COR-L47 (cell line): Measurements from ENCODE around the gene NR2C2AP.
A peak's percentile ranks its signal among the peaks of the same experiment; 100 is the strongest.

Experiments used
- DNase-seq: peaks from one replicate; lab custom pipeline; 2025; lab: John Stamatoyannopoulos, UW

Gene NR2C2AP

DNA sequence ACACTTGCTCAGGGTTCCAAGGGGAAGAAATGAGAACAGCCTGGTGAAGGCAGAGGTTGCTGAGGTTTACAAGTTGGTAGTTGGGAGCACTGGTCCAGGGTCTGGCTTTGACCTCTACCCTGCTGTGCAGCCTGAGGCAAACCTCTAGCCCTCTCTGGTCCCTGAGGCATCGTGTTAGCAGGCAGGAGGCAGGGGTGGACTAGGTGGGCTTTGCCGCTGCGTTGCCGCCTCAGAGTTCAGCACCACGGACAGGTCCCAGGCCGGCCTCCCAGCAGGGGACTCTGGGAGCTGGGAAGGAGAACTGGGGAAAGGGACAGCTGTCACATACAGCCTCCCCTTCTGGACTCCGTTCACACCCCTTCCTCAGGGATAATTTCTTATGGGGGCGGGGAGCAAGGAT is 11.7 kb upstream of the NR2C2AP start:
- no peak for DNase-seq

DNA sequence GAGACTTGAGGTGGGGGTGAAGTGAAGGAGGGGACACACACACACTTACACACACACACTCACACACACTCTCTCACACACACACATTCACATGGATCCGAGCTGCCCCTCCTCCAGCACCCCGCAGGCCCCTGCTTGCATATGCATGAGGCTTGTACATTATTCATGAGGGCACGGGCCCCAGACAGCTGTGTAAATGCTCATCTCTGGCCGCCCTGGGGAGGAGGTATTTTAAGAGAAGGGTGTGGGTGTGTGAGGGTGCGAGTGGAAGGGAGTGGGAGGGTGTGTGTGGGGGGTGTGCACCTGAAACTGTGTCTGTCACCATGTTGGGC is 10.9 kb upstream of the NR2C2AP start:
- peak; percentile 6 for DNase-seq

DNA sequence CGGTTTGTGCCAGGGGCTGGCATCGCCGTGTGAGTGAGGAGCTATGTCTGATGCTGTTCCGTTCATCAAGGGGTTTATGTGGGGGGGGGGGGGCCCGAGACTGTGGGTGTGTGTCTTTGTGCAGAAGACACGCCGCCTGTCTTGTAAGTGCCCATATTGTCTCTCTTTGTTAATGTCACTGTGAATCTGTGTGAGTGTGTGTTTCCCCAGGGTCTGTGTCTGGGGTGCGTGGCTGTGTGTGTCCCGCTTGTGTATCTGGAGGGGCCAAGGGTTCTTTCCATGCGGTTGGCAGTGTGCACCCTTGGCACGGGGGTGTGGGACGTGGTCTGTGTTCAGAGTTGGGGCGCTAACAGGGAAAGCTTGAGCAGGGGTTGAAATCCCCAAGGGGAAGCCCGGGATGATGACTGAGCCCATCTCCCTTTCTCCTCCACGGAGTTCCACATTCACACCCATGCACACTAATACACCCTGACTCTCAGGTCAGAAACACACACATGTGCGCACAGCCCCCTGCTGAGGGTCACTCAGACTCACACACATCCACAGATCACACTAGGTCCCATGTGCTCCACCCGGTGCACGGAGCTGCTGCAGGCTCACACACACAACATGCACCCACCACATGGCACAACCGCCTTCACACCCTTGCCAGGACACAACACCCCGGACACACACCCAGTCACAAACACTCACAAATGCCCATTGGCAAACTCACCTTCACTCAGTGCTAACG is 10.4 kb upstream of the NR2C2AP start:
- no peak for DNase-seq

DNA sequence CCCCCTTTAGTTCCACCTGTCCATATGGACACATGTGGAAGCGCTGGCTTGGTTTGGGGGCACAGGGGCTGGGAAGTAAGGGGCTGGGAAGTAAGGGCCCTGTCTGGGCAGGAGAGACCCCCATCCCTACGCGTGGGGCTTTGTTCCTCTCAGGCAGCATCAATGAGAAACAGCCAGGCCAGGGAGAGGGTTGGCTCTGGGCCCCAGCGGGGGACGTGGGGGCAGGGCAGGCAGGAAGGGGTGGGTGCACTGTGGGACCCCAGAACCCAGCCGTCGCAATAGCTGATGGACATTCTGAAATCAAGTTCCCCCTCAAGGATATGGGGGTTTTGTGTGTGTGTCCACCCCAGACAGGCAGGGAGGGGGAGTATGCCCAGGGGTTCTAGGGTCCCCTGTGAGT is 9.7 kb upstream of the NR2C2AP start:
- no peak for DNase-seq

DNA sequence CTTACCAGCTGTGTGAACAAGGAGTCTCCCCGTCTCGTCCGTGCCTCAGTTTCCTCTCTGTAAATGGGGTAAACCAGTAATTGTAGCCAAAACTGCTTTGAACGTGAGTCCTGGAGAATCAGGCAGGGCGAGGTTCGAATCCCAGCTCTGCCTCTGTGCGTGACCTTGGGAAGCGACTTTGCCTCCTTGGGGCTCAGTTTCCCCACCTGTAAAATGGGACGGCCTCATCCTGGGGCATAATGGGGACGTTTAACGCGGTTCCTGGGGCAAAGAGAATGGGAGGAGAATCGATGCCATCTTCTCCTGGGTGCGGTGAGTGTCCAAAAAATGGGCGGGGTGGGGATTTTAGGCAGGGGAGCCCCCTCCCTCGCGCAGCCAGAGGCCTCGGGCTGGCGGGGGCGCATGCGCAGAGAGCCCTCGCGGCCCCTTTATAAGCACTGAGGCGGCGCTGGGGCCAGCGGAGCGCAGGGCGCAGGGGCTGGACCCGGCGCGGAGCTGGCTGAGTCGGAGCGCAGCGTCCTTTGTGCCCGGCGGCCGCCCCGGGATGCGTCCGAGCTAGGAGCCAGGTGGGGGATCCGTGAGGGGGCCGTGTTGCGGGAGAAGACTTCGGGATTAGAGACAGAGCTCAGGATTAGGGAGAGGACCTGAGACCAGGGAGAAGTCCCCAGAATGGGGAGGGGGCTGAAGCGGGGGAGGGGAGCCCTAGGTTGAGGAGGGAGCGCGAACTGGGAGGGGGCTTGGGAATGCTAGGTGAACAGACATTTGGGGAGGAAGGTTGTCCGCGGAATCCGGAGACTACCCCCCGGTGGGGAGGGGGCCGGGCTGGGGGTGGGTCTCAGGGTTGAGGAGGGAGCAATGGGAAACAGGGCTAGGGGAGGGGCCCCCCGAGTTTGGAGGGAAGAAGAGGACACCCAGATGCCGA is 8.5 kb upstream of the NR2C2AP start, which contains the start of gene NCAN:
Gene NCAN, plus strand, starts transcription at position 460 of the 922 bp plus-strand sequence. CDS start 4,996 bp downstream, outside the sequence.
- DNase-seq: peak; percentile 8

DNA sequence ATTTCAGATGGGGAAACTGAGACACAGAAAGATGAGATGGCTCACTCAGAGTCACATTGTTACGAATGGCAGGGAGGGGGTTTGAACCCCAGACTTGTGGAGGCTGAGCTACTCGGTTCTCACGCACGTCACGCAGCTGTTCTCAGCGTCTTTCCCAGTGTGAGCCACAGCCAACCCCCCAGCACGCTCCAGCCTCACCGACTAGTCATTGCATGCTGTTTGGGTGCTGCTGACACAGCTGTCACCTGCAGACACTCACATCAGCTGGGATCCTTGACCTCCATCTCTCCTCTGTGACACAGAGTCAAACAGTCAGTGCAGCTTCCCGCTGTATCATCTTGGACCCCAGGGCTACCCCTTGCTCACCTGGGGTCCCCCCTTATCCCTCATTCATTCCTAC is 6.2 kb upstream of the NR2C2AP start:
- no peak for DNase-seq

DNA sequence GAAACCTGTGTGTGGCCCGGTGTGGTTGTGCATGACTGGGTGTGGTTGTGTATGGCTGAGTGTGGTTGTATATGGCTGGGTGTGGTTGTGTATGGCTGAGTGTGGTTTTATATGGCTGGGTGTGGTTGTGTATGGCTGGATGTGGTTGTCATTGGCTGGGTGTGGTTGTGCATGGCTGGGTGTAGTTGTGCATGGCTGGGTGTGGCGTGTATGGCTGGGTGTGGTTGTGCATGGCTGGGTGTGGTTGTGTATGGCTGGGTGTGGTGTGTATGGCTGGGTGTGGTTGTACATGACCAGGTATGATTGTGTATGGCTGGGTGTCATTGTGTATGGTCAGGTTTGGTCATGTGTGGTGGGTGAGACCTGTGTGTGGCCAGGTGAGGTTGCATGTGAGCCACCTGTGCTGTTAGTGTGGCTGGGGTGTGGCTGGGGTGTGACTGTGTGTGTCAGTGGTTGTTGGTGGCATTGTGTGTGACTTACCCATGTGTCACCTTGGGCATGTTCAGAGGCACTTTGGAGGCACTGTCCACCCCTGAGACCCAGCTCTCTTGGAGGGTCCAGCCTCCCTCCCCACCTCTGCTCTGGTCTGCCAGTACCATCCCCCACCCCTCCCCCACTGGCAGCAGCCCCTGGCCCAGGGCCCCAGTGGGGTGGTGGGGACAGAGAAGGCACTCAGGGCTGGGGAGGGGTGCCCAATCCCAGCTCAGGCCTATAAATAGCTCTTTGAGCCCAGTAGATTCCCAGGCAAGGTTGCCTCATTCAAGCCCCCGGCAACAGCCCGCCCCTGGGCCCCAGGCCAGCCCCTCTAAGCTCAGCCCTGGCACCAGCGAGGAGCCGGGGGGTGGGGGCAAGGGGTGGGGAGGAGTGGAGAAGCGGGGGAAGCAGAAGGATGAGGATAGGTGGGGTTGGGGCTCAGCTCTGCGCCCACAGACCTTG is 4.7 kb upstream of the NR2C2AP start:
- no peak for DNase-seq

DNA sequence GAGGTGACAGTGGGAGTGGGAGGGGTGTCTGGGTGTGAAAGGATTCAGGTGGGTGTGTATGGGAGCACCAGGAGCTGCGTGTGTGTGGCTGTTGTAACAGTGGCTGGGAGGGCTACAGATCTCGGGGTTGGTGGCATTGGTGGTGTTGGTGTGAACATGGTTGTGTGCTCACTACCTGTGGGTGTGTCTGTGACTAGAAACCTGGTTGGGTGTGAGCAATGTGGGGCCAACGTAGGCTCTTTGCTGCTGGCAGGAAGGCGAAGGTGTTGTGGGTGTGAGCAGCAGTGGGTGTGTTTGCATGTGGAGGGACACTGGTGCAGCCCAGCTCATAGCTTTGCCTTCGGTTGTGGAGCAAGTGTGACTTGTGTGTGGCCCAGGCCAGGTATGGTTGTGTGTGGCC is 3.7 kb upstream of the NR2C2AP start:
- DNase-seq: no peak

DNA sequence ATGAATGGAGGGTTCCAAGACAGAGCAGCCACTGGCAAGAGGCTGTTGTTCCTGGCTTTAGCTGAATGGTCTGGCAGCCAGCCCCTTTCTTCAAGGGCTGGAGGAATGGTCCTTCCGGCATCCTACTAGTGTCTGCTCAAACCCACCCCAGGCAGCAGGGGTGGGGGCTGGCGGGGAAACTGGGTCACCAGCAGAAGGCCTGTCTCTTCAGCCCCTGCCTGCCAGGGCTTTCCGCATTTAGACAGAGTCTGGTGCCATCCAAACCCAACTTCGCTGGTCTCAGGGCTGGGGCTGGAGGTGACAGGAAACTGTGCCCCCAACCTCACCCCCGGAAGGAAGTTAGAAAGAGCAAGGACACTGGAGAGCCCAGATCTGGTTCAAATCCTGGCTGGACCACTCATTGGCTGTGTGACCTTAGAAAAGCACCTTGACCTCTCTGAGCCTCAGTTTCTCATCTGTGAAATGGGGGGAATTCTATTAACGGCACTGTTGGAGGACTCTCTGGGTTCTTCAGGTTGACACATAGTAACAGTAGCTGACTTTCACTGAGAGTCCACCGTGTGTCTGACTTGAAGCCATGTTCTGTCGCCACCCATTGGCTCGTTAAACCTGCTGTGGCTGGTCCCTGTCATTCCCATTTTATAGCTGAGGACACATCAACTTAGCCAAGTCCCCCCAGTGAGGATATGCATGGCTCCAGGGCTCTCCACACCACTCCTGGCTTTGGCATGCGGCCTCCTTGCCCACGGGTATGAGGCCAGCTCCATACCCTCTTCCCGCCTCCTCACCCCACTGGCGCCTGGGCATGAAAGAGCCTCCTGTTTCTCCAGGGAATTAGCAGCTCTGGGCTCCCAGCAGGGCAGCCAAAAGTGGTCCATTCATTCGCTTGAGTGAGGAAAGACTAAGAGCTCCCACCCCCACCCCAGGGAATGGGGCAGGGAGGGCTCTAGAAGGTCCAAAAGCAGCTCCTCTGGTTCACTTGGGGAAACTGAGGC is 2.5 kb upstream of the NR2C2AP start:
- DNase-seq: no peak

DNA sequence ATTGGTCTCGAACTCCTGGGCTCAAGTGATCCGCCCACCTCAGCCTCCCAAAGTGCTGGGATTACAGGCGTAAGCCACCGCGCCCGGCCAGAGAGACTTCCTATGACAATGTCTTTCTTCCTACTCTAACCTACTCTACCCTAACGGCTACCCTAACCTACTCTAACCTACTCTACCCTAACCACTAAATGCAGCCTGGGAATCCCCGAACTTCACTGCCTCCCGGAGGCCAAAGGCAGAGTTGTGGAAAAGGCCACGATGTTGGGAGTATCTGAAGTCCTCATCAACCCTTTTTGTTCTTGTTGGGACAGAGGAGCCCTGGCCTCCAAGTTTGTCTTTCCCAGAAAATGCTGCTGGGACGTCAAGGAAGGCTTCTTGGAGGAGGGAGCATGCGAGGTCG is 967 bp upstream of the NR2C2AP start:
- no peak for DNase-seq

DNA sequence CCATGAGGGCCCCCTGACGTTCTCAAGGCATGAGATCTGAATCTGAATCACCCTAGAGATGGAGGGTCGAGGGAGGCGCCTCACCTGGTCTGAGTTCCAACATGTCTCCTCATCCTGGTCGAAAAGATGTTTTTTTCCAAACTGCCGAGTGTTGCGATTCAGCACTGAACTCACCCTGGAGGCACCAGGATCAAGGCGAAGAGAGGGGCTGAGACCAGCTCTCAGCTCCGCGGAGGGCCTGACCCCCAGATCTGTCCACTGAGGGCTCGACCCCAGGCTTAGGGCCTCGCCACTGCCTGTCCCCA is 555 bp downstream of the NR2C2AP start:
- no peak for DNase-seq

DNA sequence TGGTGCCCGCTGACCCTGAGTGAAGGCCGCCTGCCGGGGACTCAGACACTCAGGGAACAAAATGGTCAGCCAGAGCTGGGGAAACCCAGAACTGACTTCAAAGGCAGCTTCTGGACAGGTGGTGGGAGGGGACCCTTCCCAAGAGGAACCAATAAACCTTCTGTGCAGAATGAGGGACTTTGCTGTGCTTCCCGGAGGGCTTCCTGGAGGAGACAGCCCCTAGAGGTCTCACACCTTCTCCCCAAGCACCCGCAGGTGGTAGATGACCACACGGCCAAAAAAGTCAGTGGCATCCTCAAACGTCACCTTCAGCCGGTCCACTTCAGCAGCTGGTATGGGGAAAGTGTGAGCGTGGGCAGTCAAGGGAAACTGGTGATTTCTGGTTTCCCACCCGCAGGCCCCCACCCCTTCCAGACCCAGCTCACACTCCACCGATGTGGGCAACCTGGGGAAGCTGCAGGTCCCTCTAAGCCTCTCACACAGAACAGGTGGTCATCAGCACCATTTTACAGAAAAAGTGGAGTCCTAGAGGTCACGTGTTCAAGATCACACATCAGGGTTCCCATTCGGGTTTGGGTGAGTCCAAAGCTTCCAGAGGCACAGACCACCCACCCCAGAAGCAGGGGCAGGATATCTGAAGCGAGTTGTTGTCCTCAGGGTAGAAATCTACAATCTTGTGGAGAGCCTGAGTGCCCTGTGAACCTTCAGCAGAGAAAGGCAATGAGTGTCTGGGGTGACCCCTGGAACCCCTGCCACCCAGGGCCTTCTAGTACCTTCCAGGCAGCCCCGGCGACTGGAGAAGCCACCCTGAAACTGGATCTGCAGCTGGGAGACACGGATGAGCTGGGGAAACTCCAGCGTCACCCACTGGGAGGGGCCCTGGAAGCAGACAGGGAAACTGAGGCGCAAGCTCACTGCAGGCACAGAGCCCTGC is 1.2 kb downstream of the NR2C2AP start:
- DNase-seq: no peak

DNA sequence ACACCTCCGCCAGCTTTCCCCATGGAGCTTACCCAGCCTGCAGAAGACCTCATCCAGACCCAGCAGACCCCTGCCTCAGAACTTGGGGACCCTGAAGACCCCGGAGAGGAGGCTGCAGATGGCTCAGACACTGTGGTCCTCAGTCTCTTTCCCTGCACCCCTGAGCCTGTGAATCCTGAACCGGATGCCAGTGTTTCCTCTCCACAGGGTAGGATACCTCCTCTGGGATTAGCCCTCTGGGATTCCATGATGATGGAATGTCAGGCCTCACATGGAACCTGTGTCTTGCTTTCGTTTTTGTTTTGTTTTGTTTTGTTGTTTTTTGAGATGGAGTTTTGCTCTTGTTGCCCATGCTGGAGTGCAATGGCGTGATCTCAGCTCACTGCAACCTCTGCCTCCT is 9.3 kb downstream of the NR2C2AP start:
- no peak for DNase-seq

DNA sequence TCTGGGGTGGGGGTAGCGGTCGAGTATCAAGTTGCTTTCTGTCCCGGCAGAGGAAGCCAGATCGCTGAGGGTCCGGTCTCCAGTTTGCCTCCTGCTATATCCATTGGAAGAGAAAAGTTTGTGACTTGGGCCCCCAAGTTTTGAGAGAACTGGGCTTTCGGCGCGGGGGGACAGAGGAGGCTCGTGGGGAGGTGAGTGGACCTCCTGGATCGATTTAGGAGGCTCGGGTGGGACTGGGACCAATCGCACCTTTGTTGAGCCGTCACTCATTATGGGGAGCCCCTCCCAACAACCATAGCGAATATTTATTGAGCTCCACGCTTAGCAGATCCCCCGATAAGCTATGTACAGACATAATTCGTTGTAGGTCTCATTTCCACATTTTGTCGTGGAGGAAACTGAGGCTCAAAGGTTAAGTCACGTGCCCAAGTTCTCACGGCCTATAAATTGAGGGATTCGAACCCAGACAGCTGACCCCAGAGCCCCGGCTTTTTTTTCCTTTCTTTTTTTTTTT is 10.2 kb downstream of the NR2C2AP start:
- no peak for DNase-seq

DNA sequence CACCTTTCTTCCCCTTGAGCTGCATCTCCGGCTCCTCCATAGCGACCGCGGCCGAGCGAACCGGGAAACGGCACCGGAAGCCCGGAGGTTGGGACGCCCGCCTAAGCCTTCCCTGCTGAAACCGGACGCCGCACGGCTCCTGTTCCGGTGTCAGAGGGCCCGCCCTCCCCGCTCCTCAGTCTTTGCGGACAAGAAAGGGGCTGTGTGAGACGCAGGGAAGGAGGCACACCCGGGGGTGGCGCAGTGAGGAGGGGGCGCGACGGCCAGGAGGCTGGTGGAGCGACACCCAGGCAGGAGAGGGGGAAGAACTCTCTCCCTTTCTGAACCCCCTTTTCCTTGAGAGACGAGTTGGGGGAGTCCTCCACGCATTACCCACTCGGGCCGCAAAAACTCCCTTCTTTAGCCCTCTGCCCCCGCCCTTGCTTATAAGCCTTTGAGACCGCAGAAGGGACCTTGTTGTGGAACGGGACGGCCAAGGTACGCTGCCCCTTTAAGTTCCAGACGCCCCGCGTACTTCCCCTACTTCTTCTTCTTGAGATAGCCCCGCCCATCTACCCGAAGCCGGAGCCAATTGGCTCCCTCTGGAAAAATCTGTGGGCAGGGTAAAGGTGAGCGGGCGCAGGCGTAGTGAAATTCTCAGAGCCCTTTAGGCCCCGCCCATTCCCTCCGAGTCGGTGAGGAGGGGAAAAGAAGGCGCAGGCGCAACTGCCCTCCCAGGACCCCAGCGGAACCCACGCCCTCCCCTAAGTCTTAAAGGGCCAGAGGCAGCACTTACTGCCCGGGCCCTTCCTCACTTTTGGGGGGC is 10.9 kb downstream of the NR2C2AP start, which contains the start of the genes BORCS8 and RFXANK:
Gene BORCS8, minus strand, starts transcription at position 75 of the 805 bp plus-strand sequence. Its CDS starts 35 bp downstream, at position 40.
Gene RFXANK, plus strand, starts transcription at position 181 of the 805 bp plus-strand sequence. CDS start 1,689 bp downstream, outside the sequence.
- DNase-seq: peak; percentile 99

DNA sequence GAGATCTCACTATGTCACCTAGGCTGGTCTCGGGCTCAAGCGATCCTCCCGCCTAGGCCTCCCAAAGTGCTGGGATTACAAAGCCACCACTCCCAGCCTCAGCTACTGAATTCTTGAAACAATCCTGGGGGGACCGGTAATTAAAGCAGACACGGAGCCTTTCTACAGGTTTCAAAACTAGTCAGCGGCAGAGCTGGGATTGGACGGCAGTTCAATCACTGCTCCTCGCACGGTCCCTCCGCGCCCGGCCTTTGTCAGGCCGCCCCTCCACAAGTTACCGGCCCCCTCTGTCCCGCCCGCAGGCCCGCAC is 11.5 kb downstream of the NR2C2AP start:
- DNase-seq: no peak

DNA sequence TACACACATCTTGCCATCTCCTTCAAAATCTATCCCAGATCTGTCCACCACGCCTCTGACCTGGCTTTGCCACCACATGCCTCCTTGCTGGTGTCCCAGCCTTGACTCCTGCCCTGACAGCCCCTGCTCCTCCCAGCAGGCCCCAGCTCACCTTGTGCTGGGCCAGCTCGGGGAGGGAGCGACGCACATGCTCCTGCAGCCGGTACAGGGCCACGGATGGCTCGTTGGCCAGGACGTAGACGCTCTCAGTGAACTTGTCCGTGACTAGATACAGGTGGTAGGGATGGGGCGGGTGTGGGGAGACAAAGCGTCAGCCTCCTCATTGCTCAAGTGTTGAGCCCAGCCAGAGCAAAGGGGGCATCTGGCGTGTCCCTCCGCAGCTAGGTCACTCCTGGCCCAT is 16.5 kb downstream of the NR2C2AP start:
- no peak for DNase-seq

DNA sequence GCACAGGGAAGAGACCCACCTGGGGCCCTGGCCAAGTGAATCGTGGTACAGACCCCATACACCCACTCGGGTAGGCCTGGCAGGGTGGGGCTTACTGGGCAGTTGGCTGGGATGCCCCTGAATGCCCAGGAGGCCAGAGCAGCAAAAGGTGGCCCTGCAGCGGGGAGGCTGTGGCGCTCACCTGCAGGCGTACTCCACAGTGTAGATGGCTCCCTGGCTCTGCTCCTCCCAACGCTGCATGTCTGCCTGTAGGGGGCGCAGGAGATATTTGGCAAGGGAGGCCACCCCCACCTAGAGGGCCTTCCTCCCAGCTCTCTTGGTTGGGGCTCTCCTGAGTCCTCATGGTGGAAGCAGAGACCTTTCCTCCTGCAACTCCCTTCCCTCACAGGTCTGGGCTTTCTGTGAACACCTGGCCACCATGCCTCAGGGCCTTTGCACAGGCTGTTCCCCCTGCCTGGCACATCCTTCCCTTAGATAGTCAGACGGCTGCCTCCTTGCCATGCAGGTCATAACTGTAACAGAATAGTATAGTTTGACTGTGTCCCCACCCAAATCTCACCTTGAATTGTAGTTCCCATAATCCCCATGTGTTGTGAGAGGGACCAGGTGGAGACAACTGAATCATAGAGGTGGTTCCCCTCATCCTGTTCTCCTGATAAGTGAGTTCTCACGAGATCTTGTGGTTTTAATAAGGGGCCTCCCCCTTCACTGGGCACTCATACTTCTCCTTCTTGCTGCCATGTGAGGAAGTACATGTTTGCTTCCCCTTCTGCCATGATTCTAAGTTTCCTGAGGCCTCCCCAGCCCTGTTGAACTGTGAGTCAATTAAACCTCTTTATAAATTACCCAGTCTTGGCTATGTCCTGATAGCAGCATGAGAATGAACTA is 17.1 kb downstream of the NR2C2AP start:
- DNase-seq: peak; percentile 60
